Activated T-helper 1 cell treated with Interleukin-2 at 50 U/mL for 16 hours (primary cell): ENCODE data around the gene RPS6KC1.
"Not testable (repeated sequence)": the region's sequence is repeated elsewhere in the genome, so short reads cannot be mapped to it uniquely, and the experiment has no call there.

ENCODE experiments used
- DNase-seq: peaks from one replicate; pipeline ENCODE4 v3.0.0-alpha.2; 2020; ENCODE audit warnings: low read depth

The RPS6KC1 gene, protein sequence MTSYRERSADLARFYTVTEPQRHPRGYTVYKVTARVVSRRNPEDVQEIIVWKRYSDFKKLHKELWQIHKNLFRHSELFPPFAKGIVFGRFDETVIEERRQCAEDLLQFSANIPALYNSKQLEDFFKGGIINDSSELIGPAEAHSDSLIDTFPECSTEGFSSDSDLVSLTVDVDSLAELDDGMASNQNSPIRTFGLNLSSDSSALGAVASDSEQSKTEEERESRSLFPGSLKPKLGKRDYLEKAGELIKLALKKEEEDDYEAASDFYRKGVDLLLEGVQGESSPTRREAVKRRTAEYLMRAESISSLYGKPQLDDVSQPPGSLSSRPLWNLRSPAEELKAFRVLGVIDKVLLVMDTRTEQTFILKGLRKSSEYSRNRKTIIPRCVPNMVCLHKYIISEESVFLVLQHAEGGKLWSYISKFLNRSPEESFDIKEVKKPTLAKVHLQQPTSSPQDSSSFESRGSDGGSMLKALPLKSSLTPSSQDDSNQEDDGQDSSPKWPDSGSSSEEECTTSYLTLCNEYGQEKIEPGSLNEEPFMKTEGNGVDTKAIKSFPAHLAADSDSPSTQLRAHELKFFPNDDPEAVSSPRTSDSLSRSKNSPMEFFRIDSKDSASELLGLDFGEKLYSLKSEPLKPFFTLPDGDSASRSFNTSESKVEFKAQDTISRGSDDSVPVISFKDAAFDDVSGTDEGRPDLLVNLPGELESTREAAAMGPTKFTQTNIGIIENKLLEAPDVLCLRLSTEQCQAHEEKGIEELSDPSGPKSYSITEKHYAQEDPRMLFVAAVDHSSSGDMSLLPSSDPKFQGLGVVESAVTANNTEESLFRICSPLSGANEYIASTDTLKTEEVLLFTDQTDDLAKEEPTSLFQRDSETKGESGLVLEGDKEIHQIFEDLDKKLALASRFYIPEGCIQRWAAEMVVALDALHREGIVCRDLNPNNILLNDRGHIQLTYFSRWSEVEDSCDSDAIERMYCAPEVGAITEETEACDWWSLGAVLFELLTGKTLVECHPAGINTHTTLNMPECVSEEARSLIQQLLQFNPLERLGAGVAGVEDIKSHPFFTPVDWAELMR

DNA sequence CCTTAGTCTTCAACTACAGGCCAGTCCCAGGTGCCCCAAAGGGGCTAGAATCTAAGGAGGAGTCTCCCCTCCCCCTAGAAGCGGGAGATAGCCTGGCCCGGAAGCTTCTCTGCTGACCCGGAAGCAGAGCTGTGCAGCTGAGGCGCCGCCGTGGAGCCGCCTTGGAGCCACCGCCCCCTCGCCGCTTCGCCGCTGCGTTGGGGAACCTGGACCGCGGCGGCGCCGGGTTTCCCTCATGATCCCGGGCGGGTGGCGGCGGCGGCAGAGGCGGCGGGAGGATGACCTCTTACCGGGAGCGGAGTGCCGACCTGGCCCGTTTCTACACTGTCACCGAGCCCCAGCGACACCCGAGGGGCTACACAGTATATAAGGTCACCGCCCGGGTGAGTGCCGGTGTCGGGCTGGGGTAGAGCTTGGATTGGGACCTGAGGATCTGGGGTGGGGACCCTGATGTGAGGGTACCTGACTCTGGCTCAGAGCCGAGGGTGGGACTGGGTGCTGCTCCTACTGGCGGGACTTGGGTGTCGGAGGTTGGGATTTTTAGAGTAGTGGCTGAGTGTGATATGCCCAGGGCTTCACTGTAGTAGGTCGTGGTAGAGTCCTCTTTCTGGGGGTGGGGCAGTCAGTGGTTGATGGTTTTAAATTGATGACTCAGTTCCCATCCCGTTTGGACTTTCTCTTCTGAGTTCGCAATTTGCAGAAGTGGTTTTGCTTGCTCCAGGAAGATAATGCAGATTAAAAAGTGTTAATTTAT is at the start of gene RPS6KC1:
Gene RPS6KC1 (plus strand): TSS at position 115 of the 754 bp plus-strand sequence. CDS start 164 bp downstream, at position 279.
- DNase-seq, result peak; percentile 70

DNA sequence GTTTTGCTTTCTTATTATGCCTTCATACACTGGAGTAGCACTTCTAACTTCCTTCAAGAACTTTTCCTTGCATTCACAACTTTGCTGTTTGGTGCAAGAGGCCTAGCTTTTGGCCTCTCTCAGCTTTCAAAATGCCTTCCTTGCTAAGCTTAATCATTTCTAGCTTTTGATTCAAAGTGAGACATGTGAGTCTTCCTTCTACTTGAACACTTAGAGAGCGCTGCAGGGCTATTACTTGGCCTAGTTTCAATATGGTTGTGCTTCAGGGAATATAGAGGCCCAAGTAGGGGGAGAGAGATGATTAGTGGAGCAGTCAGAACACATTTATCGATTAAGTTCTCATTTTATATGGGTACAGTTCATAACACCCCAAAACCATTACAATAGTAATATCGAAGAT is 47.8 kb upstream of the RPS6KC1 start:
- DNase-seq, result no peak

DNA sequence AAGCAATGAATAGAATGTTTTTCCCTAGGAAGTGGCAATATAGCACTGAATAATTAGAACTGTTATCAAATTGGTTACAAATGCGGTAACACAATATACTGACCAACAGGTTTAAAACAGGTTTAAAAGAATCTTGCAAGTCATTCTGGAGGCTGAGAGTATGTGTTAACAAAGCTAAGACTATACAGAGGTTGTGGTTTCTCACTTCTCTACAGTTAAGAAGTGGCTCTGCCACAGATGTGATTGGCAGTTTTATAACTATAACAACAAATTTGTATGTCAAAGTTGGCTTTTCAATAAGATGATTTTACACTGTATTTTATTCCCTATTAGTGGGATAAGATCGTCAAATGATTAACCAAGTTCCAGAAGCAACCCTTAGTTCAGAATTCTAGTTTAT is 42.5 kb upstream of the RPS6KC1 start:
- no peak for DNase-seq

DNA sequence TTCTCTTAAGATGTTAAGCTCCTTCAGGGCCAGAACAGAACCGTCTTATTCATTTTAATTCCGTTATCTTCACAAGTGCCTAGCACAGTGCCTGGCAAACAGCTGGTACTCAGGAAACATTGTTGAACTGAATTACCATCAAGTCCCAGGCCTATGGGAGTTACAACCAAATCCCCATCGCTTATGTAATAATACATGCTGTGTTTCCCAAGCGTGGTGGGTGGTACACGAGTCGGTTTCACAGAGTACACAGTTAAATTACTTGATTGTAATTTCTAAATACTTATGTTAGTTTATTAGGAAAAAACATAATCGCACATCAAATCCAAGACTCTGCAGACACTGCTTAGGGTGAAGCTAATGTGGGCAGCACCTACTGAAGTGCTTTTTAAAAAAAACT is 36.4 kb upstream of the RPS6KC1 start:
- DNase-seq, result no peak

DNA sequence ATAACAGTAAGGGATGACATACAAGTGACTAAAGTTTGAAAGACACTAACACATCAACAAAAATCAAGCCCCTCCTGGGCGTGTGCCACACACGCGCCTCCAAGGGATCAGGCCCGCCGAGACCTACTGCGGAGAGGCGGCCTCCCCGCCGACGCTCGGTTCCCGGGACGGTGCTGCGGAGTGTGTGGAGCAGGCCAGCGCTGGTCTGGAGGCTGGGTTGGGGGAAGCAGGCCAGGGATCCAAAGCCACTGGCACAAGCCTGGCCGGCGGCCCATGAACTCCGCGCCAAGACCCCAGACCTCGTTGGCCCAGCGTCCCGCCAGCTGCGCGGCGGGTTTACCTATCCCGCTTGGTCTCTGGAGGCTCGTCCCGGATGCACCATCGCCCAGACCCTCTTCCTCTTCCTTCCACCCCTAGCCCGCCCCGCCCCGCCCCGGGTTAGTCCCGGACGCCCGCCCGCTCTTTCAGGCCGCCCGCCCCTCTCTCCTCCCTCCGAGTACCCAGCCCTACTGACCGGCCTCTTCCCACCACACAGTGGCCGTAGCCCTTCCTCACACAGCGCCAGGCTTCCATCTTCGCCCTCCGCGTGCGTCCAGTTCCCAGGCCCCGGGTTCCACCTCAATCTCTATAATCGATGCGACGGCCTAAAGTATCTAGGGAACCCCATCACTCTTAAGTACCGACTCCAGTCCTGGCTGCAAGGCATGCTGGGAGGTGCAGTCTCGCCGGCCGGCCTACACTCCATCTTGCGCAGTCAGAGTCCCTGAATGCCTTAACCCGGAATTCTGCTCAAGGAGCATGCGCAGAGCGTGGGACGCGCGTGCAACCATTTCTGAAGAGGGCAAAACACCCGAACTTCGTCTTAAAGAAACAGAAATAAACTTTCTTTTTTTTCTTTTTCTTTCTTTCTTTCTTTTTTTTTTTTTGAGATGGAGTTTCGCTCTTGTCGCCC is 35.7 kb upstream of the RPS6KC1 start, which contains the start of gene ANGEL2:
Gene ANGEL2 (minus strand): TSS at position 769 of the 952 bp plus-strand sequence. CDS start 196 bp downstream, at position 573.
- peak; percentile 92 for DNase-seq

DNA sequence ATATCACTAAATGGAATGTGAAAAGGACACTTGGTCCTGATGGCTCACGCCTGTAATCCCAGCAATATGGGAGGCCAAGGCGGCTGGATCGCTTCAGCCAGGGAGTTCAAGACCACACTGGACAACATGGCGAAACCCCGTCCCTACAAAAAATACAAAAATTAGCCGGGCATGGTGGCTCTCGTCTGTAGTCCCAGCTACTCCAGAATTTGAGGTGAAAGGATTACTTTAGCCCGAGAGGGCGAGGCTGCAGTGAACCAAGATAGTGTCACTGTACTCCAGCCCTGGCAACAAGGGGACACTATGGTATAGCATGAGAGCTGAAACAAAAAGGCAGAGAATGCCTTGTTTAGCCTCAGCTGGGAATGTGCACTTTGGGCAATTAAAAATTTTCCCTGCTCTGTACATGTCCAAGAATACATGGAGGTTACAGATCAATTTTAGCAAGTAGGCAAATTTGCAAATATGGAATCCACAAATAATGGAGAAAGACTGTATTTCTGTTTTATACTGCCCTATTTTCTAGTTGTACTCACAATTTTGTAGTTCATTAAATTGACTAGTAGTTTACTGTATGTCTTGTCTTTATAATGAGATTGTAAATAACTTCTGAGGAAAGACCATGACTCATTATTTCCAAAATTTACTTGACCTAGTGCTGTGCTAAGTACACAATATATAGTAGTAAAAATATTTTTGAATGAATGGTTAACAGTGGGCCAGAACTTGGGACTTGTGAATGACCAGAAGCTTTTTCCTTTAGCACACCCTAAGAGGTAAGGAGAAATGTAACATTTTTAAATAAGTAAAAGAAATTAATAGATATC is 33.4 kb upstream of the RPS6KC1 start:
- DNase-seq, result no peak

DNA sequence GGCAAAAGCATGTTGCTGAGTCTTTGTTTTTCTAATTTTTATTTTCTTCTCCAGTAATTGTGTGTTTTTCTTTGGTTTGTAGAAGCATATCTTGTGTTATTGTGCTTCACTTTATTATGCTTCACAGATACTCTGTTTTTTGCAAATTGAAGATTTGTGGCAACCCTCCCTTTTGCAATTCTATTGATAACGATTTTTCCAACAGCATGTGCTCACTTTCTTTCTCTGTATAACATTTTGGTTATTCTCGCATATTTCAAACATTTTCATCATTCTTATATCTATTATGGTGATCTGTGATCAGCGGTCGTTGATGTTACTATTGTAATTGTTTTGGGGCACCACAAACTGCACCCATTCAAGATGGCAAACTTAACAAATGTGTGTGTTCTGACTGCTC is 31.6 kb upstream of the RPS6KC1 start:
- no peak for DNase-seq

DNA sequence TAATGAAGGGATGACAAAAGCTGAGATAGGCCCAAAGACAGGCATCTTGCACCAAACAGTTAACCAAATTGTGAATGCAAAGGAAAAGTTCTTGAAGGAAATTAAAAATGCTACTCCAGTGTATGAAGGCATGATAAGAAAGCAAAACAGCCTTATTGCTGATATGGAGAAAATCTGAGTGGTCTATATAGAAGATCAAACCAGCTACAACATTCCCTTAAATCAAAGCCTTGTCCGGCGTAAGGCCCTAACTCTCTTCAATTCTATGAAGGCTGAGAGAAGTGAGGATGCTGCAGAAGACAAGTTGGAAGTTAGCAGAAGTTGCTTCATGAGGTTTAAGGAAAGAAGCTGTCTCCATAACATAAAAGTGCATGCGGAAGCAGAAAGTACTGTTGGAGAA is 31.0 kb upstream of the RPS6KC1 start:
- DNase-seq, result no peak

DNA sequence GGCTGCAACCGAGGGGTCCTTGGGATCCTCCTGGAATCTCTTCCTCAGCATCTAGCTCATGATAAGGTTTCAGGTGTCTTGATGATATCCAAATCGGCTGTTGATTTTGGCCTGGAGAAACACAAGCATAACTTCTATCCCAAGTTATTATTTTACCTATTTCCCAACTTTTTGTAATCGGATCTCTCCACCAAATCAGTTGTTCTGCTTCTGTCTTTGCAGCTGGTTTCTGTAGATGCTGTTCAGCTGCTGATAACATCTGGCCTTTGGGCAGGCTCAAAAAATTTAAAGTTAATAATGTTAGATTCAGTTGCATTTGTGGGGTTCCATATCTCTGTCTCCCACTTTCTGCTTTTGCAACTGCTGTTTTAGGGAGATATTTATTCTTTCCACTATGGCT is 24.0 kb upstream of the RPS6KC1 start:
- DNase-seq, result not testable (repeated sequence)

DNA sequence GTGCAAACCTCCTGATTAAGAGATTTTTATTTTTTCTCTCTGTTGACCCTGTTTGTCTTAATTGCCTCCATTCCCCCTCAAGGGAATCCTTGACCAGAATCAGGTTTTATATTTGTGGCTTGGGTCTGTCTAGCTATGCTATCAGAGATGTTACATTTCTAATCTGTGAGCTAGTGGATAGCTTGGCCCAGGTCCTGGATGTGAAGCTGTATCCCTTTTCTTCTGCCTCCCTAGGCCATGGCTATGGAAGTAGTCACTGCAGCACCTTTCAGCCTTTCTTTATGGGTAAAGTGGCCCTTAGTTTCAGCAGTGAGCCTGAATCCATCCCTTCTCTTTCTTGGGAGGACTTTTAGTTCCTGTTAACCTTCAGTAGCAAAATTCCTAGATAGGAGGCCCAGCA is 18.4 kb upstream of the RPS6KC1 start:
- DNase-seq, result no peak

DNA sequence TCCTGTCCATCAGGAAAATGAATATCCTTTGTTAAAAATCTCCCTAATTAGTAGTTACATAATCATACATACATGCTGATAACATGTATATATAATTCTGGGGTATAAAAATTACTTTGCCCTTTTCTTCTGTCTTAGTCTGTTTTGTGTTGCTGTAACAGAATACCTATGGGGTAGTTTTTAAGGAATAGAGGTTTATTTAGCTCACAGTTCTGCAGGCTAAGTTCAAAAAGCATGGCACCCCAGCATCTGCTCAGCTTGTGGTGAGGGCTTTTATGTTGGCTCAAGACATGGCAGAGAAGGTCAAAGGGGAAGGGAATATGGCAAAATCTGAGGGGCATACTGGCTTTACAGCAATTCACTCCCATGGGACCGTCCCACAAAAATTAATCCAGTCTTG is 16.3 kb upstream of the RPS6KC1 start:
- DNase-seq, result no peak

DNA sequence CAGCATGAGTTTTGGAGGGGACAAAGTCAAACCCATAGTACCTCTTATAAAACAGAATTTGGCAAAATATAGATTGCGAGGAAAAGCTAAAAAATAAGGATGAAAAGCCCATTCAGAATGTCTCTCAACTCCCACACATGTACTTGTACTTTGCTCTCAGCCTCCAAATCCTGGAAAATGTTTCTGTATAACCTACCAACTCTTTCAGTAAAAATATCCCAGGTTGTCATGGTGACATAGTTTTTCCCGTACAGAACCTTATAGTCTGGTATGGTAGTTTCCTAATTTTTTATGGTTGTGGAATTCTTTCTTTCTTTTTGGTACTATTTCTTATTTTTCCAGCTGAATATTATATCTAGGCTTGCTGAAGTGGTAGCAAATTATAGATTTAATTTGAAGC is 15.5 kb upstream of the RPS6KC1 start:
- DNase-seq, result no peak

DNA sequence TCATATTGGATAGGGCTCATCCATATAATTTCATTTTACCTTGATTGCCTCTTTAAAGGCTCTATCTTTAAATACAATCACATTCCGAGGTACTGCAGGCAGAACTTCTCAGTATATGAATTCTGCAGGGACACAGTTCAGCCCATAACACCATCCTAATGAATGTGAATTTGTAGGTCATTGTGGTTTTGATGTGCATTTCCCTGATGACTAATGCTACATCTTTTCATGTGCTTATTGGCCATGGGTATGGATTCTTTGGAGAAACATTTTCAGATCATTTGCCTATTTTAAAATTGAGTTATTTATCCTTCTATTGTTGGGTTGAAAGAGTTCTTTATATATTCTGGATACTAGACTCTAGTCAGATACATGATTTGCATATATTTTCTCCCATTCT is 9.6 kb upstream of the RPS6KC1 start:
- no peak for DNase-seq

DNA sequence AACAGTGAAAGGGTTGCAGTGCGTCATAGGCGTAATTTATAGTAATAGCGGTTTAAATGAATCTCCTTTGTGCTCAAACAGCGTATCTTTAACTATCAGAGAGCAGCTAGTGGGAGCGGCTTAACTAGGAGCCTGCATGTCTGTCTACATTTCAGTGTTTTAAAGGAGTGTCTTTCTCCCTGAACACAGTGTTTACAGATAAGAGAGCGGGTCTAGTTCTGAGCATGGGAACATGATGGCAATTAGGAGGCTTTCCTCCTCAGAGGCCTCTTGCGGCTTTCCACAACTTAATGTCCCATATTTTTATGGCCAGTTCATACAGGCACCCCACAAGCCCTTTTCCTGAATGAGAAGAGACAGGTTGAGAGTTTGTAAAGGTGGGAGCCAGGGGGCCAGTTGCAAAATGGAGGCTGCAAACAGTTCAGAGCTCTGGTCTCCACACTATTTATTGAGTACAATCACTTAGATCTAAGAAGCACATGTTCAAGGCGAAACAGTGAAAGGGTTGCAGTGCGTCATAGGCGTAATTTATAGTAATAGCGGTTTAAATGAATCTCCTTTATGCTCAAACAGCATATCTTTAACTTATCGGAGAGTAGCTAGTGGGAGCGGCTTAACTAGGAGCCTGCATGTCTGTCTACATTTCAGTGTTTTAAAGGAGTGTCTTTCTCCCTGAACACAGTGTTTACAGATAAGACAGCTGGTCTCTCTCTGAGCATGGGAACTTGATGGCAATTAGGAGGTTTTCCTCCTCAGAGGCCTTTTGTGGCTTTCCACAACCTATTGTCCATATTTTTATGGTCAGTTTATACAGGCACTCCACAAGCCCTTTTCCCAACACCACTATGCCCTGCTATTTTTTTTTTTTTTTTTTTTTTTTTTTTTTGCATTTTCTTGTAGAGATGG is 5.5 kb upstream of the RPS6KC1 start:
- not testable (repeated sequence) for DNase-seq

DNA sequence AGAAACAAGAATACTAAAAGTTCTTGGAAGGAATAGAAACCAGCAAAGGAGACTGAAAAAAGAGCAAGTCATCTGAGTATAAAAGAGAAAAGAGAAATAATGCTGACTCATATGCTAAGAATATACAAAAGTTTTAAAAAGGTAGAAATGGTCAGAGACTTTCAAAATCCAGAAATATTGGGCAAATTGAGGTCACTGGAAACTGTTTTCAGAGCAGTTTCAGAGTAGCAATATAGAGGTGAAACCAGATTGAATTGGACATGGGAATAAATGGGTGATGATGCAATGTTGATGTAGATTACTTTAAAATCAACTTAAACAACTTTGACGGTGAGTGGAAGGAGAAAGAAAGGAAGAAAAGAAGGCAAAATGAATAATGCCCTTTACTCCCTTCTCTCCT is 1.8 kb upstream of the RPS6KC1 start:
- DNase-seq, result no peak

DNA sequence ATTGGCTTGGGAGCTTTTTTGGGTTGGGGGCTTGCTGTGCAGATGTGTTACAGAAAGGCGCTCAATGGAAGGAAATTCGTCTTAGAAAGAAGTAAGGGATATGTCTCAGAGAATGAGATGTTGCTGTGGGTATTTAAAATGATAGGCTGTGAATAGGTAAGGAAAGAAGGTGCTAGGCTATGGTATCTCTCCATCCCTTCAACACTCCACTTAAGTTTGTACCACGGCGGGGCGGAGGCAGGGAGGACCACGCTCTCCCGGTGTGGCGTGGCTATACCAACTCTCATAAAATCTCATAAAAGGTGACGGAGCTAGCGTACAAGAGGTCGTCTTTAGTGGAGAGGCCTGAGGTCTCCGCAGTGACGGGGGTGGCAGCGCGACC is 305 bp upstream of the RPS6KC1 start:
- DNase-seq, result no peak

DNA sequence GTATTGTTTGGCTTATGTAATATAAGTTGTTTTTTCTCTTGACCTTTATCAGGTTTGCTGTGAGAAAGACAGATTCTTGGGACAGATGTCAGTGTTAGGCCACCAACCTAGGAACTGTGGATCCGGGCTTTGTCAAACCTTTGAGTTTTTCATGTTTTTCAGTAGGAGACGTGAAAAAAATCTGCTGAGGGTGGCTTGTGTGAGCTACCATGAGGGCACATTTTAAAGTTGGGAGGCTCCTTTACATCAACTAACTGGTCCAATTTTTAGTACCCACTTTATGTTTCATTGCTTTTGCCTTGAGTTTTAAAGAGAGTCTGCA is 801 bp downstream of the RPS6KC1 start:
- no peak for DNase-seq

DNA sequence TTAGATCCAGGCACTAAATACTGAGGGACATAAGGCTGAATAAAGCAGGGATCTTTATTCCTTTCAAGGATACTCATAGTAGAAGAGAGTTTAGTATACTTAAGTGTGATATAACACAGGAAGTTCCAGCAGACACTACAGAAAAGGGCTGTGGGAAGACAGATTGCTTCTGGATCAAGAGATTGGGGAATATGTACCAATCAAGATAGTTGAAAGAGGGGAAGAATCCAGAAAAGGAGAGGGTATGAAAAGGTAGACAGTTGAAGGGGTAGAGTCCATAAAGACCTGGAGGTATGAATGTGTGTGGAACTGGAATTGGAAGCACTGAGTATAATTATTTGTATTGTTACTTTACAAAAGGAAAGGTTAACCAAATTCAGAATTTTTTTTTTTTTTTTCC is 2.4 kb downstream of the RPS6KC1 start:
- no peak for DNase-seq

DNA sequence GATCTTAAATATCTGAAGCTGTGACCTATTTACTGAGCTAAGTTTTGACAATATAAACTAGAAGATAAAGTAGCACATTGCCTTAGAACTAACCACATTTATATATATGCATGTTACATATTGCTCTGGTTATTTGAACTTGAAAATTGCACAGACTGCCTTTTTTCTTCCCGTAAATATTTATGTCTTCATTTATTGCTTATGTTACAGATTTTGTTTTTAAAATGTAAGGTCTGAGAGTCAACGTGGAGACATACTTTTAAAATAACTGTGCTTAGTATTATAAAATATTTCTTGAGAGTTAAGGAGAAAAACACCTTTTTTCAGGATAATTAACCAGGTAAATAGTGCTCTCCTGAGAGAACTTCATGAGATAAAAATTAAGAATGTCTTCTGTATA is 3.1 kb downstream of the RPS6KC1 start:
- no peak for DNase-seq
